MM.1S (cell line): Measurements from ENCODE around the gene MOB1A.

Experiments used
- DNase-seq: peaks from one replicate; pipeline ENCODE4 v3.0.0-alpha.2; 2015
- H2AFZ ChIP-seq: fragments of 300-600 bp; sonication (generic); 2 replicates; pipeline ENCODE4 v1.6.0; 2016; ENCODE audit warnings: antibody characterized with exemption, low read length
- H3F3A ChIP-seq: fragments of 300-600 bp; sonication (generic); 2 replicates; pipeline ENCODE4 v1.6.1; 2016; ENCODE audit warnings: mild to moderate bottlenecking, antibody characterized with exemption, low read length, moderate library complexity, mixed read lengths; ENCODE audit not compliant: insufficient read depth
- H3K27ac ChIP-seq: fragments of 300-600 bp; sonication (generic); 2 replicates; pipeline ENCODE4 v1.5.1; 2016; ENCODE audit warnings: mild to moderate bottlenecking, low read length
- H3K27me3 ChIP-seq: fragments of 300-600 bp; sonication (generic); replicated peaks from 2 replicates; pipeline ENCODE4 v1.6.0; 2016; ENCODE audit warnings: low read length; ENCODE audit not compliant: insufficient read depth
- H3K36me3 ChIP-seq: fragments of 300-600 bp; sonication (generic); replicated peaks from 2 replicates; pipeline ENCODE4 v1.6.1; 2016; ENCODE audit warnings: mild to moderate bottlenecking, low read length, mixed read lengths; ENCODE audit not compliant: insufficient read depth
- H3K4me1 ChIP-seq: fragments of 300-600 bp; sonication (generic); 2 replicates; pipeline ENCODE4 v1.6.1; 2016; ENCODE audit warnings: low read length, mixed read lengths
- H3K4me2 ChIP-seq: fragments of 300-600 bp; sonication (generic); 2 replicates; pipeline ENCODE4 v1.6.0; 2016; ENCODE audit warnings: low read depth, low read length
- H3K4me3 ChIP-seq: fragments of 300-600 bp; sonication (generic); 2 replicates; pipeline ENCODE4 v1.5.1; 2016; ENCODE audit warnings: low read length, mixed read lengths
- H3K79me2 ChIP-seq: fragments of 300-600 bp; sonication (generic); 2 replicates; pipeline ENCODE4 v1.6.1; 2016; ENCODE audit warnings: mixed run types, low read length, mixed read lengths
- H3K9ac ChIP-seq: fragments of 300-600 bp; sonication (generic); 2 replicates; pipeline ENCODE4 v1.6.1; 2016; ENCODE audit warnings: low read length, mixed read lengths
- H3K9me2 ChIP-seq: fragments of 300-600 bp; sonication (generic); replicated peaks from 2 replicates; pipeline ENCODE4 v1.6.1; 2016; ENCODE audit warnings: mild to moderate bottlenecking, low read length, mixed read lengths; ENCODE audit not compliant: insufficient read depth
- H3K9me3 ChIP-seq: fragments of 300-600 bp; sonication (generic); replicated peaks from 2 replicates; pipeline ENCODE4 v1.6.1; 2016; ENCODE audit warnings: mild to moderate bottlenecking, low read length, mixed read lengths; ENCODE audit not compliant: insufficient read depth
- H4K20me1 ChIP-seq: fragments of 300-600 bp; sonication (generic); 2 replicates; pipeline ENCODE4 v1.6.1; 2016; ENCODE audit warnings: mild to moderate bottlenecking, low read length, moderate library complexity, mixed read lengths; ENCODE audit not compliant: insufficient read depth
- CTCF ChIP-seq: fragments of 300-600 bp; sonication (generic); IDR thresholded peaks from 2 replicates; pipeline ENCODE4 v1.5.1; 2016; ENCODE audit warnings: antibody characterized with exemption, low read length, mixed read lengths
- EZH2 ChIP-seq: fragments of 300-600 bp; sonication (generic); optimal IDR thresholded peaks from 2 replicates; pipeline ENCODE3; 2017; ENCODE audit warnings: low read depth, mild to moderate bottlenecking, antibody characterized with exemption, low read length, mixed read lengths
- EZH2phosphoT487 ChIP-seq: fragments of 300-600 bp; sonication (generic); IDR thresholded peaks from 2 replicates; pipeline ENCODE4 v1.6.1; 2018; ENCODE audit warnings: antibody characterized with exemption, low read length

The MOB1A gene

GRCh38 chr2:74152954-74153353, 25.7 kb downstream of the MOB1A start:
- DNase-seq, result no peak
- no peak overlapping the region for H3K27ac ChIP-seq
- peaks cover 10% of the 10 kb centered on the region; the same call in 1 of the 2 replicates for H3K36me3 ChIP-seq
- H3K9me2 ChIP-seq, result no peaks in the 10 kb centered on the region
- TF ChIP-seq CTCF, result no peak
- no peak for TF ChIP-seq EZH2
- no peak for TF ChIP-seq EZH2phosphoT487
- no peak overlapping the region for H2AFZ ChIP-seq
- H4K20me1 ChIP-seq, result no peaks in the 10 kb centered on the region; the same call in 1 of the 2 replicates
- no peaks in the 10 kb centered on the region for H3K9me3 ChIP-seq
- H3K79me2 ChIP-seq, result peaks cover 10% of the 10 kb centered on the region; the same call in 1 of the 2 replicates
- peaks cover 25% of the 10 kb centered on the region for H3F3A ChIP-seq
- H3K4me3 ChIP-seq, result no peak overlapping the region
- no peak overlapping the region for H3K9ac ChIP-seq
- no peaks in the 10 kb centered on the region for H3K27me3 ChIP-seq
- peaks cover 9% of the 10 kb centered on the region; the same call in 1 of the 2 replicates for H3K4me1 ChIP-seq
- no peak overlapping the region for H3K4me2 ChIP-seq

- no peaks in the 10 kb centered on the region for H3K27me3 ChIP-seq
- H3K27ac ChIP-seq, result no peak overlapping the region
- 0 out of 2 replicates have a peak, but pooled peaks cover 3% of the 10 kb centered on the region for H3K36me3 ChIP-seq
- H3K4me3 ChIP-seq, result no peak overlapping the region
- H3K4me2 ChIP-seq, result no peak overlapping the region
- H3K9ac ChIP-seq, result no peak overlapping the region
- no peaks in the 10 kb centered on the region for H3K9me3 ChIP-seq
- peaks cover 25% of the 10 kb centered on the region for H3F3A ChIP-seq
- H2AFZ ChIP-seq, result no peak overlapping the region
- no peak for TF ChIP-seq CTCF
- no peak for TF ChIP-seq EZH2phosphoT487
- H3K79me2 ChIP-seq, result peaks cover 23% of the 10 kb centered on the region
- no peaks in the 10 kb centered on the region for H3K9me2 ChIP-seq
- DNase-seq, result no peak
- H4K20me1 ChIP-seq, result no peaks in the 10 kb centered on the region
- H3K4me1 ChIP-seq, result peaks cover 18% of the 10 kb centered on the region
Measured at GRCh38 chr2:74149570-74150319, 28.9 kb downstream of the MOB1A start.

- no peak overlapping the region for H3K9ac ChIP-seq
- H3K4me1 ChIP-seq, result peaks cover 18% of the 10 kb centered on the region
- H3K4me2 ChIP-seq, result no peak overlapping the region
- no peak overlapping the region for H3K27ac ChIP-seq
- H4K20me1 ChIP-seq, result no peaks in the 10 kb centered on the region
- 0 out of 2 replicates have a peak, but pooled peaks cover 3% of the 10 kb centered on the region for H3K36me3 ChIP-seq
- TF ChIP-seq CTCF, result no peak
- no peak for TF ChIP-seq EZH2phosphoT487
- no peak for TF ChIP-seq EZH2
- no peaks in the 10 kb centered on the region for H3K9me2 ChIP-seq
- H2AFZ ChIP-seq, result no peak overlapping the region
- no peaks in the 10 kb centered on the region for H3K9me3 ChIP-seq
- H3K79me2 ChIP-seq, result peaks cover 23% of the 10 kb centered on the region
- DNase-seq, result no peak
- H3K27me3 ChIP-seq, result no peaks in the 10 kb centered on the region
- peaks cover 25% of the 10 kb centered on the region for H3F3A ChIP-seq
- no peak overlapping the region for H3K4me3 ChIP-seq
Measured at GRCh38 chr2:74149247-74149525, 29.5 kb downstream of the MOB1A start.
